GM21786 (cell line): Measurements from ENCODE around the gene MTG2.

Experiments used
- ATAC-seq: cut with Tn5 transposase; IDR thresholded peaks from one replicate; pipeline ENCODE4 v1.9.1; 2021; ENCODE audit not compliant: unreplicated experiment

Gene MTG2, protein sequence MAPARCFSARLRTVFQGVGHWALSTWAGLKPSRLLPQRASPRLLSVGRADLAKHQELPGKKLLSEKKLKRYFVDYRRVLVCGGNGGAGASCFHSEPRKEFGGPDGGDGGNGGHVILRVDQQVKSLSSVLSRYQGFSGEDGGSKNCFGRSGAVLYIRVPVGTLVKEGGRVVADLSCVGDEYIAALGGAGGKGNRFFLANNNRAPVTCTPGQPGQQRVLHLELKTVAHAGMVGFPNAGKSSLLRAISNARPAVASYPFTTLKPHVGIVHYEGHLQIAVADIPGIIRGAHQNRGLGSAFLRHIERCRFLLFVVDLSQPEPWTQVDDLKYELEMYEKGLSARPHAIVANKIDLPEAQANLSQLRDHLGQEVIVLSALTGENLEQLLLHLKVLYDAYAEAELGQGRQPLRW

GRCh38 chr20:62182469-62183425, at the start of gene MTG2:
Gene MTG2 (plus strand): TSS chr20:62183028. CDS start chr20:62193421, 10,393 bp downstream.
- peak; percentile 93 for ATAC-seq

GRCh38 chr20:62133051-62133845, 49.6 kb upstream of the MTG2 start:
- ATAC-seq = no peak

DNA sequence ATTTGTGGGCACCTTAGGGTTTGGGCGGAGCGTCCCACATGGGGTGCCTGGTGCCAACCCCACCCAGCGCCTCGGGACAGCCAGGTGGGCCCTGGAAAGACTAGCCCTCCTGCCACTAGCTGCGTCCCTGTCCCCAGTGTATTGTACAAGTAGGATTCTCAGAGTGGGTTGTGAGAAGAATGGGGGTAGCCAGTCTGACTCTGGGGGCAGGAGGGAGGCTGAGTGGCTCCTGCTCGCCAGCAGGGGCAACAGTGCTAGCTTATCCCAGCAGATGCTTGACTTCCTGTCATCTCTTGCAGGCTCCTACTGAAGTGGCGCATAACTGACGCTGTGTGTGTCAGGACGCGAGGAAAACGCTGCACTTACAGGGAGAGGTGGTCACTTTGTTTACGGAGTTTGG, 49.0 kb upstream of the MTG2 start:
- ATAC-seq = no peak

GRCh38 chr20:62134735-62135231, 48.0 kb upstream of the MTG2 start:
- ATAC-seq = no peak

DNA sequence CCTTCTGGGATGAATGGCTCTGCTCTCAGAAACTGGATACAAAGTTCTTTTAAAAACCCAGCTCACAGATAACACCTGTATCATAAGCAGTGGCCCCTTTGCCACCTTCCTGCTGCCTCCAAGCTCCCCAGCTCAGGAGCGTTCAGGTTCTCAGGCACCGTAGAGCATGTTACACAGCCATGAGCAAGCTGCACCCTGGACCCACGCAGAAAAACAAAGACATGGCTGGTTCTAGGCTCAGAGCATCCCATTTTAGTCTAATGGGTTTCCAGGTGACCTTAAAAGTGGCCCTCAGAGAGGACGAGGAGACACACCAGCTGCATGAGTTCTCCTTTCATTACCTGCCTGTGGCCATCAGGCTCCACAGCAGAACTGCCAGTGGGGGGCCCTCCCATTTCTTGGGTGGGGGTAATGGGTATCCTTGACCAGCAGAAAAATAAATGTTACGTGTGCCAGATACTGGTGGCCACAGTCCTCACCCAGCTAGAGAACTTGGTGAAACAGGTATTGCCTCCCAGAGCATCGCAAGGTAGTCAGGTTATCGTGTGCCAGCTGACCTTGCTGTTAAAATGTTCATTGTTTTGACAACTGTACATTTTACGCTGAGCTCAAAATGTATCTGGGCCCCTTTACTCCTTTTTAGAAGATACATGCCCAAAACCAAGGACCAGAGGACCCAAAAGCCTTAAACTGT, 47.1 kb upstream of the MTG2 start:
- no peak for ATAC-seq

- no peak for ATAC-seq
These were observed 46.3 kb upstream of the MTG2 start for GRCh38 chr20:62136283-62137091.

DNA sequence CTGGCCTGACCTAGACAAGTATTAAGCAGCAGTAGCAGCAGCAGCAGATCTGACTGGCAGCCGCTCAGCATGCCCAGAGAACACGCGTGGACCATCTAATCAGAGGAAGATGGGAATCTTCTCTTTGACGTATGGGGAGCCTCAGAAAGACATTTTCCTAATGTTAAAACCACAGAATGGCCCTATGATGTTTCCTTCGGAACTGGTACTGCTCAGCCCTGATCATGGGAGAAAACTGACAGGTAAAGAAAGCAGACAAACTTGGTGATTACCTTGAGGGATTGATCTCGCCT, 45.8 kb upstream of the MTG2 start:
- ATAC-seq = no peak

DNA sequence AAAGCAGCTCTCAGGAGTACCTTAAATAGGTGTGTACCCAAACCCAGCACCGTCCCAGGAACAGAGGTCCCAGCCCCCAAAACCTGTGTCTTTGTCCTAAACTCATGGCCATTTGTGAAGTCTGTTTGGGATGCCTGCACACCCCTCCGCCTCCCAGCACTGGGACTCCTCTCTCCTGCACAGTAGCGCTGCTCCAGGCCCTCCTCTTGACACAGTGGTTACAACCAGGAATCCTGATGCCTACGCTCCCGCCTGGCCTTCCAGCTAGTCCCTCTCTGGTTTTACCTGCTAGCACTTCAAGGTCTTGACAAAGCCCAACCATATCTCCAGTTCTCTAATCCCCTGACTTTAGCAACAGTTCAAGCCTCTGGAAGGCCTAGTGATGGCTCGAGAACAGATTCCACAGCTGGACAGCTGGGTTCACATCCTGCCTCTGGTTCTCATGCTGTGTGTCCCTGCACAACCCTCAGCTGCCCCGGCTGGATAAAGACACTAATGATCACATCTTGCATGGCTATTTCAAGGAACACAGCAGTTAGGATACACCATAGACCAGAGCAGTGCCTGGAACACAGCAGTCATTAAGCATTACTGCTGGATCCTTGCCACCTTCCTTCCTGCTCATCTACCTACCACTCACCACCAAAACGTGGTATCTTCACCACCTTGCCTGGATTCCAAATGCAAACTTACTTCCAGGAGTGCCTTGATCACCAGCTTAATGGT, 45.2 kb upstream of the MTG2 start:
- no peak for ATAC-seq

GRCh38 chr20:62138204-62138543, 44.7 kb upstream of the MTG2 start:
- no peak for ATAC-seq

DNA sequence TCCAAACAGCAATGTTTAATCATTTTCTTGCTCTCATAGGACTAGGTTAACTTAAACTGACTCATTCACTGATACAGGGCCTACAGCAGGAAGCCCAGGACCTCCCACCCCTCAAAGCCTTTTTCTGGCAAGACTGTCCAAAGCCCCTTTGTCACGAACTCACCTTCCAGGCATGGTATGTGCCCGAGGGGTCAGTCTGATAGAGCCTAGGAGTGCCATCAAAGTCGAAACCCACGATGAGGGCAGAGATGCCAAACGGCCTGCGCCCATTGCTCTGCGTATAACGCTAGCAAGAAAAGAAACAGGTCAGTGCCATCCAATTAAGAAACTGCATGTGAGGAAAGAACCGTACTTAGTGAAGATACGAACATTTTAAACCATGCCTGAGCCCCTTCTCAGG, 43.9 kb upstream of the MTG2 start:
- no peak for ATAC-seq

GRCh38 chr20:62139636-62140035, 43.2 kb upstream of the MTG2 start:
- ATAC-seq = no peak

DNA sequence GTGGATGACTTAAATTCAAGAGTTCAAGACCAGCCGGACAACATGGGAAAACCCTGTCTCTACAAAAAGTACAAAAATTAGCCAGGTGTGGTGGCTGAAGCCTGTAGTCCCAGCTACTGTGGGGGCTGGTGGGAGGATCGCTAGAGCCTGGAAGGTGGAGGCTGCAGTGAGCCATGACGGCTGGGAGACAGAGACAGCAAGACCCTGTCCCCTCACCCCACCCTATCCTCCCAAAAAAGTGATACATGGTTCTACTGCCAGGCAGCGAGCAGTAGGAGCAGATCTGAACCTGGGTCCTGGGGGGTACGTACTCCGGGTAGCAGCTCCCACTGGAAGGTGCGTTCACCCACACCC, 41.8 kb upstream of the MTG2 start:
- no peak for ATAC-seq

DNA sequence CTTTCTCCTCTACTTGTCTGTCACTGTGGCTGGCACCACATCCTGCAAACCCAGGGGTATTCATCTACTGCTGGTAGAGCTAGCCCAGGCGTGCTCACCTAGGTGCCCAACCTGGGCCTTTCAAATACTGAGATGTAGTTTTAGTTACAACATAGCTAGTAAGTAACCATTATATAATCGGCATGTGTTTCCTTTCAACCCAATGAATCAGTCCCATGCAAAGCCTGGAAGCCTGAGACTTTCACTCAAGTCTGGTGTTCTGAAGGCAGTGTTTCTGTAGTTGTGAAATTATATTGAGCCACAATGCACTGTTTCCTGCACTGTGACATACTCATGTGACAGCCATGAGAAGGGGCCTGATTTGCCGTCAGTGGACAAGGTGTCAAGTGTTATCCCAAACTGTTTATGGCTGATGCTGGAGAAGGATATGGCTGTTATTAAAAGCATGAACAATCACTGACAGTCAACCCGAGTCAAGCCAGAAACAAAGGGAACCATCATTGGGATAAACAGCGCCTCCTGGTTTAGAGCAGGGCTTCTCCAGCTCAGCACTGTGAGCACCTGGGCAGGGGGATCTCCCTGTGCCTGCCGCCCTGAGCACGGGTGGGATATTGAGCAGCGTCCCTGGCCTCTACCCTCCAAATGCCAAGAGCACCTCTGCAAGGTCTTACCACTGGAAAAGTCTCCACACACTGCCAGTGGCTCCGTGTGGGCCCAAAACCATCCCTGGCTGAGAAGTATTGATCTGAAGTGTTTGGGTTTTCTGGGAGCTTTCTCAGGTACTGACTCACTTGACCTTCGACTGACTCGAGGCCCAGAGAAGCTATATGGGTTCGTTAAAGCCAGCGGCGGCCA, 41.2 kb upstream of the MTG2 start:
- no peak for ATAC-seq

DNA sequence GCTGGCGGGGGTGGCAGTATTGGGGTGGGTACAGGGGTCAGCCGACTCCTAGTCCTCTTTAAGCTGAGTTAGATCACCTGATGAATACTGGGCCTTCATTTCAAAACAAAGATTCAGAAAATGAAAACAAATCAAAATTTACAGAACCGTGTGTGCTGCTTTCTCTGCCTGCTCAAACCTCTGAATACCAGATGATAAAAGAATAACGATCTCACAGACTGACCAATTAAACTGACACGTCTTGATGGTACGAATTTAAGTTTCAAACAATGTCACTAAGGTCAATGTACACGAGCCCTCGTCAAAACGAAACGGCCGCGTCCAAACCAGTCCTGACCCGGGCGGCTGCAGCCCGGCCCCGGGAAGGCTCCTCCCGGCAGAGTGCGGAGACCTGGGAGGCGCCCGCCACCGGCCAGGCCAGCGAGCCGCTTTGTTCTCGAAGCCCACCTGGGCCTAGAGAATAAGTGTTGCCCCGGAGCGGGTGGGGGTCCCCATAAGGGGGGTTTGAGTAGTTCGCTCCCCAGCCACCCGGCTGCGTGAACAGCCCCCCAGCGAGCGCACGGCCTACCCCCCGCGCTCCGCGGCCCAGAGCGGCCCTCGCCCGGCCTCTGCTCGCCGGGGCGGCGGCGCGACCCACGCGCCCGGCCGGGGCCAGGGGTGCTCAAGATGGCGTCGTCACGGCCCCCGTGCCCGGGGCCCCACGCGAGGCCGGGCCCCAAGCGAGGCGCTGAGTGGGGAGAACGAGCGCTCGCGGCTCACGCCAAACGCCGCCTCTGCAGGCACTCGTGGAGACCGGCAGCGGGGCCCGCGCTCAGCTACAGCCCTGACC, 40.4 kb upstream of the MTG2 start:
- ATAC-seq = peak; percentile 19

DNA sequence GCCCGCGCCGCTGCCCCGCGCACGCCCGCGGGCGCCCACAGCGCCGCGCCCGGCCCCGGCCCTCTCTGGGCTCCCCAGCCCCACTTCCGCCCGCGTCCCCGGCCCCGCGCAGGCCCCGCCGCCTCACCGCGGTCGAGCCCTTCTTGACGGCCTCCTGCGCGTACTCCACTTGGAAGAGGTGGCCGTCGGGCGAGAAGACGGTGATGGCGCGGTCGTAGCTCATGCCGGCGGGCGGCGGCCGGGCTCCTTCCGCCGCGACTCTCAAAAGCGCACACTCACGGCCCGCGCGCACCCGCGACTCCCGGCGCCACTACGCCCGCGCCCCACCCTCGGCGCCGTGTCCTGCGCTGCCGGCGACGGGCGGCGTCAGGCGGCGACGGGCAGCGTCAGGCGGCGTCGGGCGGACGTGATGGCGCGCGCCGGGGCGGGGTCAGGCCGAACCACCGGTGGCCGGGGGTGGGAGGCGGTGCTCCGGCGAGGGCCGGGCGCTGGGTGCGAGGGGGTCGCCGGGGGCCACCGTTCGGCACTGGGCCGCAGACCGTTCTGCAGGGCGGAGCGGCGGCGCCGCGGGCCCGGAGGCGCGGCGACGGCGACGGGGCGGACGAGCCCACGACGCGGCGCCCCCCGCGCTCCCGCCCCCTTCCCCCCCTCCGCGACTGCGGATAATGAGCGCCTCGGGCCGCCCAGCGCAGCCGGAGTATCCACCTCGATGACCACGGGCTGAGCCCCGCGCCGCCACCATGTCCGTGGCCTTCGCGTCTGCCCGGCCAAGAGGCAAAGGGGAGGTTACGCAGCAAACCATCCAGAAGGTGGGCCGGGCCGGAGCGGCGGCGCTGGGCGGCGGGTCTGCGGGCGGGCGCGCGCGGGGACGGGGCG, 39.5 kb upstream of the MTG2 start, which contains the start of the genes PSMA7 and SS18L1:
PSMA7 (minus strand) TSS at position 314 of the 876 bp plus-strand sequence; CDS start at position 223, 91 bp downstream.
SS18L1 (plus strand) TSS at position 689 of the 876 bp plus-strand sequence; CDS start at position 741, 52 bp downstream.
- peak; percentile 70 for ATAC-seq
